ENCODE results near the gene GFER.
"Not testable (repeated sequence)": the region's sequence is repeated elsewhere in the genome, so short reads cannot be mapped to it uniquely, and the experiment has no call there.

The GFER gene

DNA sequence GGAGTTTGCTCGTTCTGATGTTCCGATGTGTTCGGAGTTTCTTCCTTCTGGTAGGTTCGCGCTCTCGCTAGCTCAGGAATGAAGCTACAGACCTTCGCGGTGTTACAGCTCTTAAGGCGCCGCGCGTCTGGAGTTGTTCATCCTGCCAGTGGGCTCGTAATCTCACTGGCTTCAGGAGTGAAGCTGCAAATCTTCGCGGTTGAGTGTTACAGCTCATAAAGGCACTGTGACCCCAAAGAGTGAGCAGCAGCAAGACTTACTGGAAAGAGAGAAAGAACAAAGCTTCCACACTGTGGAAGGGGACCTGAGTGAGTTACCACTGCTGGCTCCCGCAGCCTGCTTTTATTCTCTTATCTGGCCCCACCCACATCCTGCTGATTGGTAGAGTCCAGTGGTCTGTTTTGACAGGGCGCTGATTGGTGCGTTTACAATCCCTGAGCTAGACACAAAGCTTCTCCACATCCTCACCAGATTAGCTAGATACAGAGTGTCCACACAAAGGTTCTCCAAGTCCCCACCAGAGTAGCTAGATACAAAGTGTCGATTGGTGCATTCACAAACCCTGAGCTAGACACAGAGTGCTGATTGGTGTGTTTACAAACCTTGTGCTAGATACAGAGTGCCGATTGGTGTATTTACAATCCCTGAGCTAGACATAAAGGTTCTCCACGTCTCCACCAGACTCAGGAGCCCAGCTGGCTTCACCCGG, 26.4 kb upstream of the GFER start:
- not testable (repeated sequence) for DNase-seq

DNA sequence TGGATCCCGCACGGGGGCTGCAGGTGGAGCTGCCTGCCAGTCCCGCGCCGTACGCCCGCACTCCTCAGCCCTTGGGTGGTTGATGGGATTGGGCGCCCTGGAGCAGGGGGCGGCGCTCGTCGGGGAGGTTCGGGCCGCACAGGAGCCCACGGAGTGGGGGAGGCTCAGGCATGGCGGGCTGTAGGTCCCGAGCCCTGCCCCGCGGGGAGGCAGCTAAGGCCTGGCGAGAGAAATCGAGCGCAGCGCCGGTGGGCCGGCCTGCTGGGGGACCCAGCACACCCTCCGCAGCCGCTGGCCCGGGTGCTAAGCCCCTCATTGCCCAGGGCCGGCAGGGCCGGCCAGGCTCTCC, 25.9 kb upstream of the GFER start:
- DNase-seq = not testable (repeated sequence)

- no peak for DNase-seq
These were observed 25.2 kb upstream of the GFER start for GRCh38 chr16:1958715-1959268.

GRCh38 chr16:1959269-1960039, 24.5 kb upstream of the GFER start, which contains the start of gene NDUFB10:
NDUFB10 (plus strand) TSS chr16:1959538; CDS start chr16:1959625, 87 bp downstream.
- DNase-seq = peak; percentile 84

DNA sequence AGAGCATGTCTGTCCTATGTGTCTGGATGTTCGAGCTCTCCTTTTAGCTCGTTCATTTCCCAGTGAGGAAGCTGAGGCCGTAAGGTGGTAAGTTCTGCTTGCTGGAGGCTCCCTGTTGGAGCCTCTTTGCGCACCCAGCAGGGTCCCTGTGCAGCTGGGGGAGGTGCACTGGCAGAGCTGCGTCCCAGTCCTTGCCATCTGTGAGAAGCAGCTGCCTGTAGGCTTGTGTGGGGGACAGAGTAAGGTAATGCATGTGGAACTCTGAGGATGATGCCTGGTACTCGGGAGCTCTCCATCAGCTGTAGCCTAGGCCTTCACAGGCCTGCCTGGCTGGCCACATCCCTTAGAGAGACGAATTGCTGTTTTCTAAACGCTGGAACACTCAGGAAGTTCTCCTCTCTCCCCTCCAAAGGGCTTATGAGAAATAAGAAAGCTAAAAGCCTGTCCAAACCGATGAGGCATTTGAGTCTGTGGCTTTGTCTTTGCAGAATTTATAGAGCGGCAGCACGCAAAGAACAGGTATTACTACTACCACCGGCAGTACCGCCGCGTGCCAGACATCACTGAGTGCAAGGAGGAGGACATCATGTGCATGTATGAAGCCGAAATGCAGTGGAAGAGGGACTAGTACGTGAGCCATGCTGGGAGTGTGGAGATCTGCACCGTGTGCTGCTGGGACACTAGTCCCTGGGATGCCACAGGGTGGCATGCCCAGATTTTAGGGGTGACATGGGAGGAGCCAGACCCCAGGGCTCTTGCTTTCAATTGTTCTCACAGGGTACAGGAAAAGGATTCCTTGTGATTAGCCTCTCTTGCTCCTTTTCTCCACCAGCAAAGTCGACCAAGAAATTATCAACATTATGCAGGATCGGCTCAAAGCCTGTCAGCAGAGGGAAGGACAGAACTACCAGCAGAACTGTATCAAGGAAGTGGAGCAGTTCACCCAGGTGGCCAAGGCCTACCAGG, 23.0 kb upstream of the GFER start:
- no peak for DNase-seq

- DNase-seq = no peak
These were observed 22.3 kb upstream of the GFER start for GRCh38 chr16:1961651-1962067.

DNA sequence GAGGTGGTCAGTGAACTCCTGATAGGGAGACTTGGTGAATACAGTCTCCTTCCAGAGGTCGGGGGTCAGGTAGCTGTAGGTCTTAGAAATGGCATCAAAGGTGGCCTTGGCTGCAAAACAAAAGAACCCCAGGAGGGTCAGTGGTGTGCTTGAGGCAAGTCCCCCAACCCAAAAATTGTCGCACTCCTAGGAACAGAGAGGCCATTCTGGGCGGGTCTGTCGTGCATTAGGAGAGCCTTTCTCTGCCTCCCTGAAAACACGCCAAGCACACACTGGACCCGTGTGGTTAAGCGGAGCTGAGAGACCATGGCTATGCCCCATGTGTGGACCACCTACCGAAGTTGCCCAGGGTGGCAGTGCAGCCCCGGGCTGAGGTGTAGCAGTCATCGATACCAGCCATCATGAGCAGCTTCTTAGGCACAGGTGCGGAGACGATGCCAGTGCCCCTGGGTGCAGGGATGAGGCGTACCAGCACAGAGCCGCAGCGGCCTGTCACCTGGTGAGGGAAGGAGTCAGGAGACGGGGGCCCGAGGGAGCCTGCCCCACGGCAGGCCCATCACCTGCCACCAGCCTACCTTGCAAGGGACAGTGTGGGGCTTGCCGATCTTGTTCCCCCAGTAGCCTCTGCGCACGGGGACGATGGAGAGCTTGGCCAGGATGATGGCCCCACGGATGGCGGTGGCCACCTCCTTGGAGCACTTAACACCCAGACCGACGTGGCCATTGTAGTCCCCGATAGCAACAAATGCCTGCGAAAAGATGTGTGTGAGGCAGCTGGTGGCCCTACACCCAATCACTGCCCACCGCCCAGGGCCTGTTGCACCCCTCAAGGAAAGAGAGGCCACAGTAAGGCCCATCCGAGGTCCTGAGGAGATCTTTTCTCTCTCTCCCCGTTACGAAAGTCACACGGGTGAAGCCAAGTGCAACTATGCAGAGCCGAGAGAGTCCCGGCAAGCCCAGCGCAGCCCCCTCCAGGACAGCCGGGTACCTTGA, 21.5 kb upstream of the GFER start:
- not testable (repeated sequence) for DNase-seq

DNA sequence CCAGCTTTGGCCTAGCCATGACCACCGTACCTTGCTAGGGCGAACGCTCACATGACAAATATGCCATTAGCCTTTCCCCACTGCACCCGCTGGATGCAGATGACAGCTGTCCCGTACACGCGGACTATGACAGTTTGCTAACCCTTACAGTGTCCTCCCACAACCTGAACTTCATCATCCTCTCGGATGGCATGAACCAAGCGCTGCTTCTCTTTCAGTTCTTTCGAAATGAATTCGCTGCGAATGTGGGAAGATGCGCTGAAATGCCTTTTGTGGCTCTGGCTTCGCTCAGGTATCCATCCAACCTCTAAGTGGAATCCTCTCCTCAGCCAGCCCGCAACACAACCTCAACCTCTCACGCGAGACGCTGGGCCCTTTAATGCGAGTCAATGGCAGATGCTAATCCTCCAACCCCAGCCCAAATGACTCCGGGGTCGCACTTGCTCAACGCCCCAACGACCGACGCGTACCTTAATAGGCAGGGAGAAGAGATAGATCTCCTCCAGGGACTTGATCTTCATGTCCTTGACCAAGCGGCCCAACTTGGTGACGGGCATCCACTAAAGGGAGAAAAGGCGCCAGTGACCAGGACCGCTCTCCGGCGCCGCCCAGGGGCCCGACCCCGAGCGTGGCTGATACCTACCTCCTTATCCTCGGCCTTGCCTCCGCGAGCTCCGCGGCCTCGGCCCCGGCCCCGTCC, 20.0 kb upstream of the GFER start:
- no peak for DNase-seq

- peak; percentile 99 for DNase-seq
These were observed 19.2 kb upstream of the GFER start, which contains the start of gene RPS2 for GRCh38 chr16:1964506-1965395. RPS2 (minus strand) TSS chr16:1964826; CDS start chr16:1964625, 201 bp downstream.

DNA sequence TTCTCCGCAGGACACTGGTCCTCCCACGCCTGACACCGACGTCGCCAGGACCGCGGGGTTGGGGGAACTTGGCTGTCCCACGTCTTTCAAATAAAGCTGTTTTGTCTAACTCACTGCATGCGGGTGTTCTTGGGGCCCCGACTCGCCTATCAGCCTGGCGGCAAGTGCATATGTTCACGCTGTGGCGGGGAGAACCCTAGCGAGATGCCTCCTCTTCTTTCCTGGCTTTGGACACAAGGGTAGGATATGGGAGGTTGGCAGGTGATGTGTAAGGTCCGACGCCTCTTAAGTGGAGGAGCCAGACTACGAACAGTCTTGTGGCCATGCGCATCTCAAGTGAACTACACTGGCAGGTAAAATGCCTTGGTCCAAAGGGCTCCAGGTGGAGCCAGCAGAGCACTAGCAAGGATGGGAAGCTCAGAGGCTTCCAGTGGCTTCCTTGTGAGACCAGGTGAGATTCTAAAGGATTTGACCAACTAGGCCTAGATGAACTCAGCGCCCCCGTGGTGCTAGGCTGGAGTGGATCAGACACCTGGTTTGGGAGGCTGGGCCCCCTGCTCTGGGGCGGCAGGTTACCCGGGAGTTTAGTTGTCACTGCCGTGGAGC, 18.5 kb upstream of the GFER start:
- DNase-seq = no peak

DNA sequence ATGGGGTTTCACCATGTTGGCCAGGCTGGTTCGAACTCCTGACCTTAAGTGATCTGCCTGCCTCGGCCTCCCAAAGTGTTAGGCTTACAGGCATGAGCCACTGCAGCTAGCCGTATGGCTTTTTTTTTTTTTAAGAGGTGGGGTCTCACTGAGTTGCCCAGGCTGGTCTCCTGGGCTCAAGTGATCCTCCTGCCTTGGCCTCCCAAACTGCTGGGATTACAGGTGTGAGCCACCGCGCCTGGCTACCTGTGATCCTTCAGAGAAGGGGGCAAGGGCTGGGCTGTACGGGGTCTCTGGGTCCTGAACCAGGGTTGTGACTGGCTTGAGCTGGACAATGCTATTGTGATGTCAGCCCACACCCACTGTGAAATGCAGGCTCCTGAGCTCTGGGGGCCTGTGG, 17.5 kb upstream of the GFER start, which contains the start of gene RNF151:
Gene RNF151, plus strand, starts transcription at position 397 of the 400 bp plus-strand sequence. CDS start 26 bp downstream, outside the sequence.
- no peak for DNase-seq

GRCh38 chr16:1968146-1968953, 15.6 kb upstream of the GFER start:
- DNase-seq = no peak

DNA sequence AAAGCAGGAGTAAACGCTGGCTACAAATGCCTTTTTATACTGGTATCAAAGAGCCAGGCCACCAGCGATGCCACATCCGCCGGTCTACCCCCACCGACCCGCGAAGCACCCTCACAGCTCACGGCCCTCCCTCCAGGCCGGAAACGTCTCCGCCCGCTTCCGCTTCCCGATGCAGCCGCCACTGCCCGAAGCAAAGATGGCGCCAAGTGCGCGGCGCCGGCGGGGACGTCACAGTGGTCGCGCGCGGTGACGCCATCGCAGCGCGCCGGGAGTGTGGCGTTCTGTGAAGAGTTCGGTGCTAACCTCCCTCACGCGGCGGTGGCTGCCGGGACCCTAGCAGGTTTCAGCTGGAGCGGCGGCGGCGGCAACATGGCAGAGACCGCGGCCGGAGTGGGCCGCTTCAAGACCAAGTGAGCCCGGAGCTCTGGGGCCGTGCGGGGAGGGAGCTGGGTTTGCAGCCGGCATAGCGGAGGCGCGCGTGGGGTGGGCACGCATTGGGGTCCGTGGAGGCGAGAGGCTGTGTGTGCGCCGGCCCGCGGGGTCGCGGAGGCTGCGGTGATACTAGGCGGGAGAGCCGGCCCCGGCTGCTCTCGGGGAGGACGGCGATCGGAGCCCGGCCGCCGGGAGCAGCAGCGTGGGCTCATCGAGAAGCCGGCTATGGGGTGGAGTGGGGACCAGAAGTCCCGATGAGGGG, 12.1 kb upstream of the GFER start, which contains the start of gene TBL3:
Gene TBL3, plus strand, starts transcription at position 258 of the 694 bp plus-strand sequence. Its CDS starts 112 bp downstream, at position 370.
- DNase-seq = peak; percentile 92

GRCh38 chr16:1972490-1972877, 11.5 kb upstream of the GFER start:
- no peak for DNase-seq

GRCh38 chr16:1973461-1974156, 10.4 kb upstream of the GFER start:
- no peak for DNase-seq

Measured in effector CD8-positive, alpha-beta T cell (primary cell).